ENCODE data around the gene ZNF74.

Gene ZNF74

DNA sequence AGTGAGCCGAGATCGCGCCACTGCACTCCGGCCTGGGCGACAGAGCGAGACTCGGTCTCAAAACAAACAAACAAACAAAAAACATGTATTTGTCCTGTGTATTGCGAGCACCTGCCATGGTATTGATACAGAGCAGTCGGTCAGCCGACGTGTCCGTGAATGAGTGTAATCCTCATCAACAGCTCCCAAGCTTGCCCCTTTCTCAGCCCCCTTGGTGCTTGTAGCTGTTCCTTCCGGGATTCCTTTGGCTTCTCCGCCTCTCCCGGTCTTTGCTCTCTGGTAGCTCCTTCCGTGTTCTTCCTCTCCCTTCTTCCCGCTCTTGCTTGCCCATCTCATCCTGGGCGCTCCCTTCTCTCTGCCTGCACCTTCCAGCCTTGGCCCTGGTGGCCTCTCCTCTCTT lies 10.9 kb downstream of the ZNF74 start:
- peaks cover under 1% of the 10 kb centered on the region for H3K27me3 Mint-ChIP-seq (ENCODE audit: low read depth)
- no peak overlapping the region for H3K27ac Mint-ChIP-seq
- H3K4me1 Mint-ChIP-seq = peaks cover 1% of the 10 kb centered on the region
- H3K4me3 Mint-ChIP-seq = no peak overlapping the region
- no peaks in the 10 kb centered on the region for H3K9me3 Mint-ChIP-seq
- TF ChIP-seq, protein P1, sequence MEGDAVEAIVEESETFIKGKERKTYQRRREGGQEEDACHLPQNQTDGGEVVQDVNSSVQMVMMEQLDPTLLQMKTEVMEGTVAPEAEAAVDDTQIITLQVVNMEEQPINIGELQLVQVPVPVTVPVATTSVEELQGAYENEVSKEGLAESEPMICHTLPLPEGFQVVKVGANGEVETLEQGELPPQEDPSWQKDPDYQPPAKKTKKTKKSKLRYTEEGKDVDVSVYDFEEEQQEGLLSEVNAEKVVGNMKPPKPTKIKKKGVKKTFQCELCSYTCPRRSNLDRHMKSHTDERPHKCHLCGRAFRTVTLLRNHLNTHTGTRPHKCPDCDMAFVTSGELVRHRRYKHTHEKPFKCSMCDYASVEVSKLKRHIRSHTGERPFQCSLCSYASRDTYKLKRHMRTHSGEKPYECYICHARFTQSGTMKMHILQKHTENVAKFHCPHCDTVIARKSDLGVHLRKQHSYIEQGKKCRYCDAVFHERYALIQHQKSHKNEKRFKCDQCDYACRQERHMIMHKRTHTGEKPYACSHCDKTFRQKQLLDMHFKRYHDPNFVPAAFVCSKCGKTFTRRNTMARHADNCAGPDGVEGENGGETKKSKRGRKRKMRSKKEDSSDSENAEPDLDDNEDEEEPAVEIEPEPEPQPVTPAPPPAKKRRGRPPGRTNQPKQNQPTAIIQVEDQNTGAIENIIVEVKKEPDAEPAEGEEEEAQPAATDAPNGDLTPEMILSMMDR (IDR thresholded peaks at IDR 0.05; ENCODE audit: unreplicated experiment in 3 of 3) = no peak
- H3K36me3 Mint-ChIP-seq (ENCODE audit: low read depth) = peaks cover 59% of the 10 kb centered on the region

DNA sequence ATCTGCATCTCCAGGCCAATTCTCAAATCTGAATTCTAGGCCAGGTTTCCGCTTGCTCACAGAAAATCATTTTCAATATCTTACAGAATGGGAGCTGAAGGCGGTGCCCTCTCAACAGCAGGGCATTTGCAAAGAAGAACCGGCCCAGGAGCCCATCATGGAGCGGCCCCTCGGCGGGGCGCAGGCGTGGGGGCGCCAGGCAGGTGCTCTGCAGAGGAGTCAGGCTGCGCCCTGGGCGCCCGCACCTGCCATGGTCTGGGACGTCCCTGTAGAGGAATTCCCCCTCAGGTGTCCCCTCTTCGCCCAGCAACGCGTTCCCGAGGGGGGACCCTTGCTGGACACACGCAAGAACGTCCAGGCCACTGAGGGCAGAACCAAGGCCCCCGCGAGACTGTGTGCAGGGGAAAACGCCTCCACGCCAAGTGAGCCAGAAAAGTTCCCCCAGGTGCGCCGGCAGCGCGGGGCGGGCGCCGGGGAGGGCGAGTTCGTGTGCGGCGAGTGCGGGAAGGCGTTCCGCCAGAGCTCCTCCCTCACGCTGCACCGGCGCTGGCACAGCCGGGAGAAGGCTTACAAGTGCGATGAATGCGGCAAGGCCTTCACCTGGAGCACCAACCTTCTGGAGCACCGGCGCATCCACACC lies 11.5 kb downstream of the ZNF74 start:
- no peak overlapping the region for H3K4me3 Mint-ChIP-seq
- H3K4me1 Mint-ChIP-seq = no peaks in the 10 kb centered on the region
- no peaks in the 10 kb centered on the region for H3K9me3 Mint-ChIP-seq

DNA sequence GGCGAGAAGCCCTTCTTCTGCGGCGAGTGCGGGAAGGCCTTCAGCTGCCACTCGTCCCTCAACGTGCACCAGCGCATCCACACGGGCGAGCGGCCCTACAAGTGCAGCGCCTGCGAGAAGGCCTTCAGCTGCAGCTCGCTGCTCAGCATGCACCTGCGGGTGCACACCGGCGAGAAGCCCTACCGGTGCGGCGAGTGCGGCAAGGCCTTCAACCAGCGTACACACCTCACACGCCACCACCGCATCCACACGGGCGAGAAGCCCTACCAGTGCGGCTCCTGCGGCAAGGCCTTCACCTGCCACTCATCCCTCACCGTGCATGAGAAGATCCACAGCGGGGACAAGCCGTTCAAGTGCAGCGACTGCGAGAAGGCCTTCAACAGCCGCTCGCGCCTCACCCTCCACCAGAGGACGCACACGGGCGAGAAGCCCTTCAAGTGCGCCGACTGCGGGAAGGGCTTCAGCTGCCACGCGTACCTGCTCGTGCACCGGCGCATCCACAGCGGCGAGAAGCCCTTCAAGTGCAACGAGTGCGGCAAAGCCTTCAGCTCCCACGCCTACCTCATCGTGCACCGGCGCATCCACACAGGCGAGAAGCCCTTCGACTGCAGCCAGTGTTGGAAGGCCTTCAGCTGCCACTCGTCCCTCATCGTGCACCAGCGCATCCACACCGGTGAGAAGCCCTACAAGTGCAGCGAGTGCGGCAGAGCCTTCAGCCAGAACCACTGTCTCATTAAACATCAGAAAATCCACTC lies 12.2 kb downstream of the ZNF74 start:
- no peaks in the 10 kb centered on the region for H3K27me3 Mint-ChIP-seq (ENCODE audit: low read depth)
- no peaks in the 10 kb centered on the region for H3K9me3 Mint-ChIP-seq
- no peak overlapping the region for H3K4me3 Mint-ChIP-seq
- TF ChIP-seq, protein P1 (IDR thresholded peaks at IDR 0.05; ENCODE audit: unreplicated experiment in 3 of 3) = no peak
- H3K36me3 Mint-ChIP-seq (ENCODE audit: low read depth) = peaks cover 54% of the 10 kb centered on the region
- H3K27ac Mint-ChIP-seq = no peak overlapping the region
- H3K4me1 Mint-ChIP-seq = no peaks in the 10 kb centered on the region

More for the DNA sequence above, 11.5 kb downstream of the ZNF74 start:
- peaks cover 57% of the 10 kb centered on the region for H3K36me3 Mint-ChIP-seq (ENCODE audit: low read depth)
- TF ChIP-seq, protein P1 (IDR thresholded peaks at IDR 0.05; ENCODE audit: unreplicated experiment in 3 of 3) = no peak
- H3K27me3 Mint-ChIP-seq (ENCODE audit: low read depth) = no peaks in the 10 kb centered on the region
- no peak overlapping the region for H3K27ac Mint-ChIP-seq

DNA sequence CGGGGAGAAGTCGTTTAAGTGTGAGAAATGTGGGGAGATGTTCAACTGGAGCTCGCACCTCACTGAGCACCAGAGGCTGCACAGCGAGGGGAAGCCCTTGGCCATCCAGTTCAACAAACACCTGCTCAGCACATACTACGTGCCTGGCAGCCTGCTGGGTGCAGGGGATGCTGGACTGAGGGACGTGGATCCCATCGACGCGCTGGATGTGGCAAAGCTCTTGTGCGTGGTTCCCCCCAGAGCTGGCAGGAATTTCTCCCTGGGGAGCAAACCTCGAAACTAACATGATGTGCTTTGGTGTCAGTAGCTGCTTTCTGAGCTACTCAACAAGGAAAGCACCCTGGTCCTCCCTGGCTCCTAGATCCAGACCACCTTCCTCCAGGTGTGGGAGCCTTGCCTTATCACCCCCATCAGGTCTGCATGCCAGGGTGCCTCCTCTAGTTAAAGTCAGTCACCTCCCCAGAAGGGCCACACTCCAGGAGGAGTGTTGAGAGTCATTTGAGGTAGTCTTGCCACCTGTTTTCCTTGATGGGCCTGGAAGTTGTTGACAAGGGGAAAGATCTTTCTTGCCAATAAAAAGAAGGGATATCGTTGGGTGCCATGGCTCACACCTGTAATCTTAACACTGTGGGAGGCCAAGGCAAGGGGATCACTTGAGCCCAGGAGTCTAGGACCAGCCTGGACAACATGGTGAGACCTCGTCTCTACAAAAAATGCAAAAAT lies 12.9 kb downstream of the ZNF74 start:
- Mint-ChIP-seq H3K27ac (no peak overlapping the region), H3K9me3 (no peaks in the 10 kb centered on the region), H3K36me3 (ENCODE audit: low read depth) (peaks cover 49% of the 10 kb centered on the region), H3K27me3 (ENCODE audit: low read depth) (no peaks in the 10 kb centered on the region), H3K4me1 (no peaks in the 10 kb centered on the region), H3K4me3 (no peak overlapping the region)
- TF ChIP-seq, protein P1 (IDR thresholded peaks at IDR 0.05; ENCODE audit: unreplicated experiment in 3 of 3) = no peak

DNA sequence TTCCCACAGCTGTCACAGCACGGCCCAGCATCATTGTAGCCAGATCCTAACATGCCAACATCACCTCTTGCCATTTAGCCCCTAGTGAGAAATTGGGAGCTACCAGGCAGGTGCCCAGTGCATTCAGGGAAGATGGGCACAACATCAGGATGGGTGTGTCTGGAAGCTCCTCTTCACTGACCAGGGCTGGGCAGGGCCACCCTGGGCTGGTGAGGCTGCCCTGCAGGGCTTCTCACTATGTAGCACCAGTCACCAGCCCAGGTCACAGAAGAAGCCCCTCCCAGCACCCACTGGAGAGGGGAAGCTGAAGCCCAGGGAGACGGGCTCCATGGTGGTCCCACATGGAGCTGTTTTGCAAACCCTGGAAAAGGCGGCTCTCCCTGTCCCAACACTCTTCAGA lies 13.9 kb downstream of the ZNF74 start:
- no peak overlapping the region for H3K27ac Mint-ChIP-seq
- H3K4me1 Mint-ChIP-seq = peaks cover 8% of the 10 kb centered on the region
- no peak overlapping the region for H3K4me3 Mint-ChIP-seq
- no peaks in the 10 kb centered on the region for H3K27me3 Mint-ChIP-seq (ENCODE audit: low read depth)
- no peaks in the 10 kb centered on the region for H3K9me3 Mint-ChIP-seq
- H3K36me3 Mint-ChIP-seq (ENCODE audit: low read depth) = peaks cover 48% of the 10 kb centered on the region
- TF ChIP-seq, protein P1 (IDR thresholded peaks at IDR 0.05; ENCODE audit: unreplicated experiment in 3 of 3) = no peak
